Muscle of back (tissue), 11 donors: ENCODE results near the gene GPBP1L1. TPM values are rescaled to one million over a fixed set of nuclear protein-coding genes. Genes with fewer than 3 reads are reported as not detected.

Experiments used
- DNase-seq, 3 donors: peaks; one replicate each; pipeline versions ENCODE4 v3.0.0 to v3.0.0-alpha.2; 2013
- polyA plus RNA-seq, 10 donors: library from polyadenylated mRNA; unstranded; fragments of 120-200 nt; gene quantifications; one replicate each; pipeline ENCODE4 v1.2.1, GENCODE V29; 2013; ENCODE audit not compliant: insufficient read length in 10 of 10

Gene GPBP1L1
- polyA plus RNA-seq, 10 donors = 47.1 to 76.8 (median 64.6) TPM

GRCh38 chr1:45594412-45594811, 91.9 kb downstream of the GPBP1L1 start:
- DNase-seq = no peak

- DNase-seq = no peak
Measured at GRCh38 chr1:45589861-45590260, 96.5 kb downstream of the GPBP1L1 start.

GRCh38 chr1:45586769-45587168, 99.6 kb downstream of the GPBP1L1 start:
- DNase-seq = no peak

GRCh38 chr1:45585496-45586075, 100.7 kb downstream of the GPBP1L1 start:
- DNase-seq = no peak

- DNase-seq = no peak
Measured at GRCh38 chr1:45585110-45585426, 101.3 kb downstream of the GPBP1L1 start.

GRCh38 chr1:45584351-45585109, 101.8 kb downstream of the GPBP1L1 start:
- DNase-seq = peak; percentile 90 to 97 (median 93)

GRCh38 chr1:45583666-45584350, 102.5 kb downstream of the GPBP1L1 start, which contains the start of gene NASP:
Gene NASP, plus strand, starts transcription at chr1:45584041. Its CDS starts 106 bp downstream, at chr1:45584147.
- peak; percentile 89 to 98 (median 92) for DNase-seq

GRCh38 chr1:45583264-45583665, 103.1 kb downstream of the GPBP1L1 start:
- DNase-seq = peak; percentile 97 to 99 (median 97)

Other genes with a start within 250 kb of the GPBP1L1 start
- 1 to 10 TPM; 1.5 to 2.7 (median 1.9) TPM for gene TESK2, start 195.4 kb downstream of the GPBP1L1 start, polyA plus RNA-seq
- gene CCDC163, start 186.5 kb downstream of the GPBP1L1 start, polyA plus RNA-seq = 1 to 10 TPM in 7 of 10 donors, under 1 TPM in 3; 0.68 to 3.6 (median 1.8) TPM
- 1 to 10 TPM; 5.1 to 9.7 (median 6.5) TPM for gene MMACHC, start 186.2 kb downstream of the GPBP1L1 start, polyA plus RNA-seq
- 100 to 1,000 TPM; 151 to 220 (median 168) TPM for gene PRDX1, start 164.6 kb downstream of the GPBP1L1 start, polyA plus RNA-seq
- 100 to 1,000 TPM in 2 of 10 donors, 10 to 100 TPM in 8; 75.4 to 111 (median 85.9) TPM for gene AKR1A1, start 135.7 kb downstream of the GPBP1L1 start, polyA plus RNA-seq
- 100 to 1,000 TPM; 107 to 179 (median 146) TPM for gene NASP, start 102.5 kb downstream of the GPBP1L1 start, polyA plus RNA-seq
- gene CCDC17, start 62.5 kb downstream of the GPBP1L1 start, polyA plus RNA-seq = 1 to 10 TPM in 8 of 10 donors, under 1 TPM in 2; 0.55 to 3.0 (median 1.4) TPM
- gene TMEM69, start 1.6 kb upstream of the GPBP1L1 start, polyA plus RNA-seq = 10 to 100 TPM; 23.6 to 36.0 (median 30.0) TPM
- 10 to 100 TPM; 17.0 to 25.6 (median 20.4) TPM for gene IPP, start 64.1 kb upstream of the GPBP1L1 start, polyA plus RNA-seq
- gene MAST2, start 117.1 kb upstream of the GPBP1L1 start, polyA plus RNA-seq = 10 to 100 TPM; 62.0 to 96.6 (median 70.6) TPM